ENCODE data around the gene DHRS7B.
"Not testable (repeated sequence)": the region's sequence is repeated elsewhere in the genome, so short reads cannot be mapped to it uniquely, and the experiment has no call there.

Gene DHRS7B

DNA sequence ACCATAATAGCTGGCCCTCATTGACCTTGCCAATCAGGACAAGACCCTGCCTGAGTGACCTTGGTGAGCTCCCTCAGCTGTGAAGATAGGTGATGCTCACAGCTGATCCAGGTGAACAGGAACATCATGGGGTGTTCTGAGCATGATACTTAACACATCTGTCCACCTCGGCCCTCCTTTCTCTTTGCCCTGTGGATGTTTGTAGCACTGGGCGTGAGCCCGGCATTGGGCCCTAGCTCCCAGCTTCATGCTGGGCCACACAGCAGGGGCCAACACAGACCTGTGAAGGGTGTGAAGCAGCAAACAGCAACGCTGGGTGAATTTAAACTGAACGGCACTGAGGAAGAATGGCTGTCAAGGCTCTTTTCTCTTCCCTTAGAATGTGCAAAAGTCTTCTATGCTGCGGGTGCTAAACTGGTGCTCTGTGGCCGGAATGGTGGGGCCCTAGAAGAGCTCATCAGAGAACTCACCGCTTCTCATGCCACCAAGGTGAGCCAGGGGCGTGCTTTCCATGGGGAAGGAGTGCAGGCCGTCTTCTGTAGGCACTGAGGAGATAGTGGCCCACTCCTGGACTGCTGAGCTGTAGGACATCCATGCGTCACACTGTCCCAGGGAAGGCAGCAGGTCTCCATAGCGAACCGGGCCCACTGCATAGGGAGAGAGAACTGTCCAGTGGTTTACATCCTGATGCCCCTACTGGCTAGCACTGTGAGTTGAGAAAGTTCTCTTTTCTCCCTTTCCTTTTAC, 51.3 kb downstream of the DHRS7B start:
- DNase-seq (ENCODE audit: low read depth in 2 of 2): no peak

DNA sequence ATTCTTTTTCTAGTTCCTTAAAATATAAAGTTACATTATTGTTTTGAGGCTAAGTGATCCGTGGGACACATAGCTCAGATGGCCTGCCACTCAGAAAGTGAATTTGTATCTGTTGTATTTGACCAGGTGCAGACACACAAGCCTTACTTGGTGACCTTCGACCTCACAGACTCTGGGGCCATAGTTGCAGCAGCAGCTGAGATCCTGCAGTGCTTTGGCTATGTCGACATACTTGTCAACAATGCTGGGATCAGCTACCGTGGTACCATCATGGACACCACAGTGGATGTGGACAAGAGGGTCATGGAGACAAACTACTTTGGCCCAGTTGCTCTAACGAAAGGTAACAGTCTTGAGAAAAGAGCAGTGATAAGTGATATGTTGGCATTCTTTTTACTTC, 56.7 kb downstream of the DHRS7B start:
- no peak for DNase-seq (ENCODE audit: low read depth in 2 of 2)

DNA sequence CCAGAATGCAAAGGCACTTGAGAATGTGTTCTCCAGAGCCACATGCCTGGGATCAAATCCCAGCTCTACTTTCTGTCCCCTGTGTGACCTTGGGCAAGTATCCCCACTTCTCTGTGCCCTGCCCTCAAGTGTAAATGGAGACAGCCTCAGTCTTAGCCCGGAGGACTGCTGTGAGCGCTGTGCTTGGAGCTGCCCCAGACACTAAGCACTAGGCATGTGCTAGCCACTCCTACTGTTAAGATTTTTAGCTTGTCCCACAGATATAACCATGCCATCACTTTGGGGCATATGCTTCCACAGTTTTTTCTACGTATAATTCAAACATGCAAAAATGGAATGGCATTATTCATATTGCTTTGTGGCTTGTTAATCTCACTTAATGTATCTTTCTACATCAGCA, 57.8 kb downstream of the DHRS7B start:
- no peak for DNase-seq (ENCODE audit: low read depth in 2 of 2)

- DNase-seq (ENCODE audit: low read depth in 2 of 2): no peak
Measured at GRCh38 chr17:21185061-21185460, 58.3 kb downstream of the DHRS7B start.

DNA sequence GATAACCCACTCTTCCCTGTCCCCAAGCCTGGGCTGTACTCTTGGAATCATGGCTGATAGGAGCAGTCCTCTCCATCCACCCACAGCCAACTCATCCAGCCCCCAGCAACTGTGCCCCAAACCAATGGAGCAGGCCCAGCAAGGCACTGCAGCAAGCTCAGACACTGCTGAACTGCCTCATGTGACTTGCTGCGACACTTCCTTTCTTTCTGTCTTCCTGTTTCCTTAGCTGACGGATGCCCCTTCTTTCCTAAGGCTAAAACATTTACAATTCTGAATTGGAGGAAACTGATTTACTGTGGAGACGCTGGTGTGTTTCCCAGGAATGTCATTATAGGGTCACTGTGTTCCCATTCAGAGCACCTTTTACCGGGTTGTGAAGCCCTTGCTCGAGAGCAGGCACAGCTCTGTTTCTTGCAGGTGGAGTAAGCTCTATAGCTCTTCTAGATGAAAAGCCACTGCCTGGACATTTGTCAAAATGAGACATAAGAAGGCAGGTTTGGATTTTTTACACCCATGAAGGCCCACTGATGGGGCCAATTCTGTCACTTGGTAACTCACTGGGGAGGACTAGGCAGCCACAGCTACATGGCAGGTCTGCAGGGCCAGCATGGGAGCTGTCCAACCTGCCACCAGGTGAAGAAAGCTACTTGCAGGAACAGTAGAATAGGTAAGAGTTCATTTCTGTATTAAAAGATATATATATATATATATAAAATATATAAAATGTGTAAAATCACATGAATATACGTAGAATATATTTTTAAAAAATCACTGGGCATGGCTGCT, 59.8 kb downstream of the DHRS7B start:
- no peak for DNase-seq (ENCODE audit: low read depth in 2 of 2)

- no peak for DNase-seq (ENCODE audit: low read depth in 2 of 2)
Measured at GRCh38 chr17:21189361-21189760, 62.6 kb downstream of the DHRS7B start.

DNA sequence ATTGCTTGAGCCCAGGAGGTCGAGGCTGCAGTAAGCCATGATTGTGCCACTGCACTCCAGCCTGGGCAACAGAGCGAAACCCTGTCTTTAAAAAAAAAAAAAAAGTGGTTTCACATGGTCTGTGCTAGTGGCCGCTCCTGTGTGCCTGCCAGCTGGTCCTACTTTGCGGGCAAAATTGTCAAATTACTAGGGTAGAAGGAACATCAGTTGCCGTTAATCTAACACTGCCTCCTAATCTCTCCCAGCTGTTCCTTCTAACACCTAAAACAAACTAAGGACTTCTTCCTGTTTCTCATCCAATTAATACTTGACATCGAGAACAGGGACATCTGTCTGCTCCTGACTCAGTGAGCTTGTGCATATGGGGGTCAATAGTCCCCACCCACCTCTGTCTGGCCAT, 63.3 kb downstream of the DHRS7B start:
- no peak for DNase-seq (ENCODE audit: low read depth in 2 of 2)

DNA sequence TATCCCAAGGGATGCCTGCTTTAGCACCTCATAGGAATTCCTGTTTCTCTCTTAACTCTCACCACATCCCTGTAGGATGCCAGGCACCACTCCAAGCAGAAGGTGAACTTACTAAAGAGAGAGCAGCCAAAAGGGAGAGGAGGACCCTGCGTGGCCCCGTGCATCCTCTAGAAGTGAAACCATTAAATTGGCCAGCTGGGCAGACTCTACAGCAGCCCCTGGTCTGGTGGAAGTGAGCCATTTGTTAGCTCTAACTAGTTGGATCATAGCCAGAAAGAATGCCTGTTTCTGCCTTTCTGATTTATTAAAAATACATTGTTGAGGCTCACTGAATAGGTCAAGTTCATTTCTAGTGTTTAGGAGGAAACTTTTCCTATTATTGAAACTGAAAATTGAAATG, 64.9 kb downstream of the DHRS7B start:
- DNase-seq (ENCODE audit: low read depth in 2 of 2): no peak

DNA sequence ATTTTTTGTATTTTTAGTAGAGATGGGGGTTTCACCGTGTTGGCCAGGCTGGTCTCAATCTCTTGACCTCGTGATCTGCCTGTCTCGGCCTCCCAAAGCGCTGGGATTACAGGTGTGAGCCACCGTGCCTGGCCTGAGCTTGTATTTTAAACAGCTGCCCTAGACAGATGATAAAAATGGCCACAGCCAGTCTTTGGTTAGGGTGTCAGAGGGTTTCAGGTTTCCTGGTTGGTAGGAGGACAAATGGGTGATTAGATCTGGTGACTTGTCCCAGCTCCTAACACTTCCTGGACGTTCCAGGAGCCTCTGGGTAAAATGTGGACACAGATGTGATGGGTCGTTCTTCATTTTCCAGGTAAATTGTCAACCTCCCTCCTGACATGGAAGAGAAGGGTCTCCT, 65.7 kb downstream of the DHRS7B start:
- DNase-seq (ENCODE audit: low read depth in 2 of 2): not testable (repeated sequence)

- no peak for DNase-seq (ENCODE audit: low read depth in 2 of 2)
Measured at GRCh38 chr17:21193031-21193430, 66.3 kb downstream of the DHRS7B start.

DNA sequence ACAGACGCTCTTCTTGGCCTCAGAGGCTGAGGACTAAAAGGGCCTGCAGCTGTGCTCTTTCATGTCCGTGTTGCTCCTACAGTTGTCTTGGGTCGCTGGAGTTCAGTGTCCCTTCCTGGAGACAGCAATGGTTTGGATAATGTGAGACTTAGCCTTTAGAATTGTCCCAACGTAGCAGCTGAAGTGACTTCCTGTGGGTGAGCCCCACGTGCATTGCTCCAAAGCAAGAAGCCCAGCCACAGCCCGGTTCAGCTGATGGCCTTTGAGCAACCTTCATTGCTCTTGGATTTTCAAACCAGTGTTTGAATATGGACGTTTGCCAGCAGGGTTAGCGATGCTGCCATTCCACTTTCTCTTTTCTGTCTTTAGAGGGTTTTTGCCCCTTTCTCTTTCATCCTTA, 67.5 kb downstream of the DHRS7B start:
- DNase-seq (ENCODE audit: low read depth in 2 of 2): no peak

- no peak for DNase-seq (ENCODE audit: low read depth in 2 of 2)
Measured at GRCh38 chr17:21194703-21195102, 67.9 kb downstream of the DHRS7B start.

DNA sequence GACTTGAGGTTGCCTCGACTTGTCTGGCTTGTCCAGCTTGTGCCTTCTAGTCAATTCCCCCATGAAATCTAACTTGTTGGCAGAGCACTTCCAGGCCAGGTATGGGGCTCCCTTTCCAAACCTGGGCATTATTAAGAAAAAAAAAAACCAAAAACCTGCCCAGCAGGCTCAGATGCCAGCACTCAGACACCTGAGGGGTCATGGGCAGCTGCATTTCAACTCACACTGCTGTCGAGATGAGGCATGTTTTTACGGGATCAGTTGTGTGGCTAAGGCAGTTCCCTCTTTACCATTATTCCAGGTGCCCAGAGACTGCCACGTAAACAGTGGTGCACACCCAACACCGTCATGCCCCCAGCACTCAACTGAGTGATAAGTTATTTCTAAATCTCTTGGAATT, 69.4 kb downstream of the DHRS7B start:
- no peak for DNase-seq (ENCODE audit: low read depth in 2 of 2)

DNA sequence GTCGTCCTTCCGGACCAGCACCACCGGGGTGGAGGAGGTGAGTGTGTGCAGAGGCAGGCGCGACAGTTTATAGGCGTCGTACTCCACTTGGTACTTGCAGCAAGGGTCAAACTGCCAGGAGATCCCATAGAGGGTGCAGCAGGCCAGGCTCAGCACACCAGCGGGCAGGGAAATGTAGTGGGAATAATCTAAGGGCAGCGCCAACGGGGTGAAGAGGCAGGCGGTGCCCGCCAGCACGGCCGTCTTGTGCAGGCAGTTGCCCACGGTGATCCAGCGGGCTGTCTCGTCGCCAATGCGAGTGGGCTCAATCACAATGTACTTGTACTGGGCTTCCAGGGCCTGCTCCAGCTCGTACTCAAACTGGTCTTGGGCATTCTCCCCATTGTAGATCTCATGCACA, 71.6 kb downstream of the DHRS7B start:
- no peak for DNase-seq (ENCODE audit: low read depth in 2 of 2)

- DNase-seq (ENCODE audit: low read depth in 2 of 2): no peak
Measured at GRCh38 chr17:21199311-21199710, 72.5 kb downstream of the DHRS7B start.

DNA sequence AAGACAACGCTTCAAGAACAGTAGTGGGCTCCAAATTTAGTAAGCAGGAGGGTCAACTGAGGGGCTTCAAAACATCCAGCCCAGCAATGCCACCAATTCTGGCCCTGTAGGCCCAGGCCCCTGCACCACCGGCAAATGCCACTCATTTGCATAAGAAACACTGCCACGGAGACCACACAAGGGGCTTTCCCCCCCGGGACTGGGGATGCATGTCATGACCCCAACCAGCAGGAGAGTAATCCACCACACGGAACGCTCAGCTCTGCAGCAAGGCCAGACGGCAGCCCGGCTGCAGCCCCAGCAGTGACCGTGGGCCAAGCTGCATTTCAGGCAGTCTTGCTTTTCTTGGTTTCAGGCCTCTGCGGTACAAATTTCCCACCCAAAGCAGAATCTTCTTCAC, 73.1 kb downstream of the DHRS7B start:
- DNase-seq (ENCODE audit: low read depth in 2 of 2): no peak

DNA sequence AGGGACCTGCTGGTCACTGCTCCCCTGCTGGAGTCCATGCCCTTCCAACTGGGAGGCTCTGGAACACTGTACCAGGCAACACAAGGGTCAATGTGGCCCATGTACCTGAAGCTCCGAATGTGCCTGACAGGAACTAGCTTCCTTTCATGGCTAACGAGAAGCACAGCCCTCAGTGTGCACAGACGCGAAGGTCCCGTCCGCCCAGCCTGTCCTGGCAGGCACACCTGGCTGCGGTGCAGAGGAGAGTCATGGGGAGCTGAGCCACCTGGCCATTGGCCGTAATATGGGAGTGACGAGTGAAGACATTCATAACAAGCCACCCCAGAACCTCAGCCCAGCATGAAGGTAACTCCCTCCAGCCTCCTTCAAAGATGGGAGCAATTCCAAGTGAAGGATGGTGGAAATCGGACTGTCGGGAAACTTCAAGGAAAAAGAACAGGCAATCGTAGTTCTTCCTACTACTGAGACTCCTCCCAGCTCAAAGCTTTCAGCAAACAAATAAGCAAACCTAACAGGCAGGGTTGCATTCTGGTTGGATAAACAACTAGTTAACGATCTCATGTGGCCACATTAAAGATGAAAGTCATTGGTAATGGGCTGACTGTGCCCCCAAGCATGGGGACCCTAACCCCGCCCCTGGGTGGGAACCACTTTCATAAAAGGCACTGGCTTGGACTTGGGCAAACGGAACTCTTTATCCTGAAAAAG, 74.0 kb downstream of the DHRS7B start:
- no peak for DNase-seq (ENCODE audit: low read depth in 2 of 2)

- DNase-seq (ENCODE audit: low read depth in 2 of 2): no peak
Measured at GRCh38 chr17:21201298-21201595, 74.5 kb downstream of the DHRS7B start.

GRCh38 chr17:21201874-21202273, 75.1 kb downstream of the DHRS7B start:
- DNase-seq (ENCODE audit: low read depth in 2 of 2): no peak

GRCh38 chr17:21202512-21202911, 75.7 kb downstream of the DHRS7B start:
- DNase-seq (ENCODE audit: low read depth in 2 of 2): no peak

DNA sequence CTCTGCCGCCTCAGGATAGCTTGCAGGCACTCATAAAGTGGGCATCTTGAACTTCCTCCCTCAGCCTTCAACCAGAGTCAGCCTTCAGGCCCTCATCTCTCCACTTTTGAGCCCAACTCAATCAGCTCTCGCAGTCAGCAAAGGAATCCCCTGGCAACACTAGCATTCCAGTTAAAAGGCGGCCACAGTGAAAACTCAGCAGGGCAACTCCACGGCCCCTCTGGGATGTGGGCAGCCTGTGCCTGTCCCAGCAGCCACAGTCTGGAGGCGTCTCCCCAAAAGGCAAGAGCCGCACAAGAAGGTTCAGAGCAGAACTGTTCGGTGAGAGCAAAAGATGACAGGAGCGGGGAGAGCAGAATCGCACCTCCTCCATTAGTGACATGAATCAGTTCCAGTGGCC, 78.2 kb downstream of the DHRS7B start:
- DNase-seq (ENCODE audit: low read depth in 2 of 2): no peak

- no peak for DNase-seq (ENCODE audit: low read depth in 2 of 2)
Measured at GRCh38 chr17:21208352-21208751, 81.6 kb downstream of the DHRS7B start.
